ENCODE measurements around the gene NUMBL. TPM values are rescaled to one million over a fixed set of nuclear protein-coding genes. Genes with fewer than 3 reads are reported as not detected.
A peak's percentile ranks its signal among the peaks of the same experiment; 100 is the strongest.

The NUMBL gene
- total RNA-seq, 1 donor = 3.1 TPM

- Histone ChIP-seq H3K4me1 (ENCODE audit: insufficient read depth, low read length) (no peaks in the 10 kb centered on the region), H3K9me3 (ENCODE audit: low read depth, low read length) (no peaks in the 10 kb centered on the region), H3K4me3 (ENCODE audit: low read length) (no peak overlapping the region), H3K27me3 (ENCODE audit: insufficient read depth, low read length) (no peaks in the 10 kb centered on the region)
Measured at GRCh38 chr19:40703029-40703755, 12.7 kb upstream of the NUMBL start.

DNA sequence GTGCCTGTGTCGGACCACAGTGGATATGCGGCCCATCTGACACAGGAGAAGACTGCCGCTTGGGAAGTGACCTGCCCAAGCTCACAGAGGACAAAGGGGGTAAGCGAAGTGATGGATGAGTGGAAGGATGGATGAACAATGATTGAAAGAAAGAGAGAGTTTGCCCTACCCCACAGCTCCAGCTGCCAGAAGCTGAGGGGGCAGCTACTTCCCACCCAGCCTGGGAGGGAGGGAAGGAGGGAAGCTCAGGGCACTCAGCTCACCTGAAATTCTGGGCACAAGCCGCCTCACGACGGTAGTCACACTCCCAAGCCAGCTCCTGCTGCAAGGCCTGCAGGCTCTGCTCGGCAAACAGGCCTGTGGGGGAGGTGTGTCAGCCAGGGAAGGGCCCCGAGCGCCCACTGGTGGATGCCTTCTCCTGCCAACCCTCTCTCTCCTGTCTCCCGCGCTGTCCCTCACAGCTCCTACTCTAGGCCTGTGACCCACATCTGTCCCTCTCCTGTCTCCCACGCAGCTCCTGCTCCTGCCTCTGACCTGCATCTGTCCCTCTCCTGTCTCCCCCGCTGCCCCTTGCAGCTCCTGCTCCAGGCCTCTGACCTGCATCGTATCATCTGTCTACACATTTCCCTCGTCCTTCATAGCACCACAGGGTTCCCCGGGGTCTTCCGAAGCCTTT lies 12.0 kb upstream of the NUMBL start:
- Histone ChIP-seq H3K4me3 (ENCODE audit: low read length) (no peak overlapping the region), H3K27me3 (ENCODE audit: insufficient read depth, low read length) (no peaks in the 10 kb centered on the region), H3K4me1 (ENCODE audit: insufficient read depth, low read length) (no peaks in the 10 kb centered on the region), H3K9me3 (ENCODE audit: low read depth, low read length) (no peaks in the 10 kb centered on the region)

DNA sequence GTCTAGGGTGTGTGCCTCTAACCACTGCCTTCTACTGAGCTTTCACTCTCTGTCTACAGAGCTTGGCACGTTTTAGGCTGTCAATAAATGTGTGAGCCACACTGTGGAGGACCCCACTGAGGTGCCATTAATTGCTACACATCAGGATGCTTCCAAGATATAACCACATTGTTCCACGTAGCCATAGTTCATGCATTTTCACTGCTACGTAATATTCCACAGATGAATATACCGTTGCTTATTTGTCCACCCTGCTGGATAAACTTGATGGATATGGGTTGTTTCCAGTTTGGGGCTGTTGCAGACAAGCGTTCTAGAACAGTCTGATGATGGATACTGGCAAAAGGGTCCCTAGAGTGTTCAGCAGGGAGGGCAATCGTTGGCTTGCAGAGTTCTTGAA lies 11.3 kb upstream of the NUMBL start:
- Histone ChIP-seq H3K9me3 (ENCODE audit: low read depth, low read length) (no peaks in the 10 kb centered on the region), H3K4me1 (ENCODE audit: insufficient read depth, low read length) (no peaks in the 10 kb centered on the region), H3K4me3 (ENCODE audit: low read length) (no peak overlapping the region), H3K27me3 (ENCODE audit: insufficient read depth, low read length) (no peaks in the 10 kb centered on the region)

GRCh38 chr19:40700083-40700482 lies 9.6 kb upstream of the NUMBL start:
- no peaks in the 10 kb centered on the region for H3K27me3 ChIP-seq (ENCODE audit: insufficient read depth, low read length)

GRCh38 chr19:40697007-40697406 lies 6.6 kb upstream of the NUMBL start:
- Histone ChIP-seq H3K9me3 (ENCODE audit: low read depth, low read length) (no peaks in the 10 kb centered on the region), H3K4me1 (ENCODE audit: insufficient read depth, low read length) (no peaks in the 10 kb centered on the region), H3K4me3 (ENCODE audit: low read length) (no peak overlapping the region), H3K27me3 (ENCODE audit: insufficient read depth, low read length) (no peaks in the 10 kb centered on the region)

More at GRCh38 chr19:40700083-40700482, 9.6 kb upstream of the NUMBL start:
- no peak overlapping the region for H3K4me3 ChIP-seq (ENCODE audit: low read length)
- no peaks in the 10 kb centered on the region for H3K9me3 ChIP-seq (ENCODE audit: low read depth, low read length)
- H3K4me1 ChIP-seq (ENCODE audit: insufficient read depth, low read length) = no peaks in the 10 kb centered on the region

DNA sequence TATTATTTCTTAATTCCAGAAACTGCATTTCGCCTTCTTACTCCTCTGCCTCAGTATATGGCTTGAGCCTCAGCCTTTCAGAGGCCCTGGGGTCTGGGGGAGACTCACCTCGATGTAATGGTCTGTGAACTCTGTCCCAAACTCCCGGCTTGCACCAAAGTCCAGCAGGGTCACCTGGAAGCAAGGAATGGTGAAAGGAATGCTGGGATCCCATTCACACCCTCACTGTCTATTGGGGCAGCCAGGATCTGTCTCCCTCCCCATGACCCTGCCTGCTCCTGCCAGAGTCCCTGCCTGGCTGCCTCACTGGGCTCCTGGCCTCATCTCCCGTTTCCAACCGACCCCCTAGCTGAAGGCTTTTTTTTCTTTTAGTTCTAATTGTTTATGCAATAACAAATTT lies 5.4 kb upstream of the NUMBL start:
- Histone ChIP-seq H3K4me3 (ENCODE audit: low read length) (no peak overlapping the region), H3K27me3 (ENCODE audit: insufficient read depth, low read length) (no peaks in the 10 kb centered on the region), H3K4me1 (ENCODE audit: insufficient read depth, low read length) (peaks cover 7% of the 10 kb centered on the region), H3K9me3 (ENCODE audit: low read depth, low read length) (no peaks in the 10 kb centered on the region)

DNA sequence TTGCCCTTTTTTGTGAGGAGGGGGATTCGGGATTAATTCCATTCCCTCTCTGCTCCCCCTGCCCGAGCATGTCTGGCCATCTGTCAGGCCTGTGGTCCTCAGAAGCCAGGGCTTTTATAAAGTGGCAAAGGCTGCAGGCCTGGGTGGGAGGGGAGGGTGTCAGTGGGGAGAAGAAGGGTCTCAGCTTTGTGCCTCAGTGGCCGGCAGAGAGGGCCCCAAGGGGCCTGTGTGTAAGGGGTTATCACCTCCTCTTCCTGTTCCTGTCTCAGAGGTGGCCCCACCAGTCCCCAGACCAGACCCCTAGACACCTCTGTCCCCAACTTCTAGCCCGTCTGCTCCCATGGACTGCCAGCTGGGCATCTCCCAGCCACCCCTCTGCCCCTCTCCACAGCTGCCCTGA lies 3.4 kb upstream of the NUMBL start:
- H3K4me3 ChIP-seq (ENCODE audit: low read length) = no peak overlapping the region
- no peaks in the 10 kb centered on the region for H3K27me3 ChIP-seq (ENCODE audit: insufficient read depth, low read length)
- H3K4me1 ChIP-seq (ENCODE audit: insufficient read depth, low read length) = peaks cover 23% of the 10 kb centered on the region
- H3K9me3 ChIP-seq (ENCODE audit: low read depth, low read length) = no peaks in the 10 kb centered on the region

- H3K4me1 ChIP-seq (ENCODE audit: insufficient read depth, low read length) = peaks cover 29% of the 10 kb centered on the region
- no peaks in the 10 kb centered on the region for H3K27me3 ChIP-seq (ENCODE audit: insufficient read depth, low read length)
- H3K9me3 ChIP-seq (ENCODE audit: low read depth, low read length) = no peaks in the 10 kb centered on the region
- H3K4me3 ChIP-seq (ENCODE audit: low read length) = no peak overlapping the region
Measured at GRCh38 chr19:40693150-40693788, 2.8 kb upstream of the NUMBL start.

GRCh38 chr19:40692212-40692551 lies 1.7 kb upstream of the NUMBL start:
- Histone ChIP-seq H3K4me1 (ENCODE audit: insufficient read depth, low read length) (peaks cover 30% of the 10 kb centered on the region), H3K9me3 (ENCODE audit: low read depth, low read length) (no peaks in the 10 kb centered on the region), H3K4me3 (ENCODE audit: low read length) (no peak overlapping the region), H3K27me3 (ENCODE audit: insufficient read depth, low read length) (no peaks in the 10 kb centered on the region)

- Histone ChIP-seq H3K4me1 (ENCODE audit: insufficient read depth, low read length) (peaks cover 35% of the 10 kb centered on the region), H3K27me3 (ENCODE audit: insufficient read depth, low read length) (no peaks in the 10 kb centered on the region), H3K4me3 (ENCODE audit: low read length) (no peak overlapping the region), H3K9me3 (ENCODE audit: low read depth, low read length) (no peaks in the 10 kb centered on the region)
Measured at GRCh38 chr19:40691421-40692211, 1.2 kb upstream of the NUMBL start.

GRCh38 chr19:40690693-40691420 lies 406 bp upstream of the NUMBL start:
- Histone ChIP-seq H3K4me3 (ENCODE audit: low read length) (peak overlapping the region; percentile 50), H3K9me3 (ENCODE audit: low read depth, low read length) (no peaks in the 10 kb centered on the region), H3K4me1 (ENCODE audit: insufficient read depth, low read length) (peaks cover 35% of the 10 kb centered on the region), H3K27me3 (ENCODE audit: insufficient read depth, low read length) (no peaks in the 10 kb centered on the region)

GRCh38 chr19:40689339-40690049 lies 957 bp downstream of the NUMBL start:
- Histone ChIP-seq H3K27me3 (ENCODE audit: insufficient read depth, low read length) (no peaks in the 10 kb centered on the region), H3K9me3 (ENCODE audit: low read depth, low read length) (no peaks in the 10 kb centered on the region), H3K4me3 (ENCODE audit: low read length) (no peak overlapping the region), H3K4me1 (ENCODE audit: insufficient read depth, low read length) (peaks cover 35% of the 10 kb centered on the region)

DNA sequence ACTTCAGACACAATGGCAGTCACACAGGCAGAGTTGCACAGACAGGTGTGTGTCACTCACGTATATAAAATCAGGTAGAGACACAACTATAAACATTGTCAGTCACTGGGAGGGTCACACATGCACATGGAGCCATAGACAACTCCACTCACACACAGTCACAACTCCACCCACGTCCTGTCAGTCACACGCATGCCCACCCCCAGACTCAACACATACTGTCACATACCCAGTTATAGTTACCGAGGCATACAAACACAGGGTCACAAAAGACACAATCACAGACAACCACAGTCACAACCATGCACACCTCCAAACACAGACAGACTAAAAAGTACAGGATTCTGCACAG lies 1.5 kb downstream of the NUMBL start:
- Histone ChIP-seq H3K4me3 (ENCODE audit: low read length) (no peak overlapping the region), H3K4me1 (ENCODE audit: insufficient read depth, low read length) (peaks cover 35% of the 10 kb centered on the region), H3K27me3 (ENCODE audit: insufficient read depth, low read length) (no peaks in the 10 kb centered on the region), H3K9me3 (ENCODE audit: low read depth, low read length) (no peaks in the 10 kb centered on the region)

GRCh38 chr19:40688309-40688708 lies 2.1 kb downstream of the NUMBL start:
- Histone ChIP-seq H3K4me3 (ENCODE audit: low read length) (no peak overlapping the region), H3K9me3 (ENCODE audit: low read depth, low read length) (no peaks in the 10 kb centered on the region), H3K4me1 (ENCODE audit: insufficient read depth, low read length) (peaks cover 35% of the 10 kb centered on the region), H3K27me3 (ENCODE audit: insufficient read depth, low read length) (no peaks in the 10 kb centered on the region)
